Activated CD4-positive, CD25-positive, alpha-beta regulatory T cell treated with anti-CD3 and anti-CD28 coated beads, Interleukin-2, amount 50 U/mL, for 72 hours (primary cell): ENCODE results near the gene DHX57.
A peak's percentile ranks its signal among the peaks of the same experiment; 100 is the strongest.

Experiments used
- DNase-seq: peaks from one replicate; pipeline ENCODE4 v3.0.0; 2021

DHX57 gene

GRCh38 chr2:38875576-38876367, at the start of gene DHX57, which contains the start of gene MORN2:
Gene DHX57 (minus strand): TSS chr2:38875934. CDS start chr2:38868405, 7,529 bp downstream.
Gene MORN2 (plus strand): TSS chr2:38875976.
- peak; percentile 81 for DNase-seq

GRCh38 chr2:38922902-38923301, 47.2 kb upstream of the DHX57 start:
- no peak for DNase-seq

GRCh38 chr2:38922389-38922788, 46.7 kb upstream of the DHX57 start:
- no peak for DNase-seq

GRCh38 chr2:38912619-38913018, 36.9 kb upstream of the DHX57 start:
- DNase-seq: no peak

GRCh38 chr2:38911191-38911590, 35.5 kb upstream of the DHX57 start:
- DNase-seq: no peak

- no peak for DNase-seq
Measured at GRCh38 chr2:38909872-38910271, 34.1 kb upstream of the DHX57 start.

- no peak for DNase-seq
Measured at GRCh38 chr2:38907743-38908562, 32.2 kb upstream of the DHX57 start.

- no peak for DNase-seq
Measured at GRCh38 chr2:38907242-38907641, 31.5 kb upstream of the DHX57 start.

- no peak for DNase-seq
Measured at GRCh38 chr2:38905251-38905650, 29.5 kb upstream of the DHX57 start.

- DNase-seq: no peak
Measured at GRCh38 chr2:38900726-38901125, 25.0 kb upstream of the DHX57 start.

- DNase-seq: no peak
Measured at GRCh38 chr2:38898256-38898655, 22.5 kb upstream of the DHX57 start.

- DNase-seq: no peak
Measured at GRCh38 chr2:38892819-38893218, 17.1 kb upstream of the DHX57 start.

GRCh38 chr2:38889575-38889974, 13.8 kb upstream of the DHX57 start, which contains the start of gene ARHGEF33:
Gene ARHGEF33 (plus strand): TSS chr2:38889875. CDS start chr2:38919448, 29,573 bp downstream.
- no peak for DNase-seq

- DNase-seq: no peak
Measured at GRCh38 chr2:38889045-38889444, 13.3 kb upstream of the DHX57 start.

GRCh38 chr2:38887902-38888554, 12.3 kb upstream of the DHX57 start:
- no peak for DNase-seq

GRCh38 chr2:38887347-38887746, 11.6 kb upstream of the DHX57 start:
- DNase-seq: no peak

- no peak for DNase-seq
Measured at GRCh38 chr2:38886063-38886462, 10.3 kb upstream of the DHX57 start.

- no peak for DNase-seq
Measured at GRCh38 chr2:38876407-38876806, 673 bp upstream of the DHX57 start.

GRCh38 chr2:38875227-38875575, 533 bp downstream of the DHX57 start:
- DNase-seq: no peak

- DNase-seq: no peak
Measured at GRCh38 chr2:38873763-38874162, 2.0 kb downstream of the DHX57 start.

GRCh38 chr2:38871432-38871831, 4.3 kb downstream of the DHX57 start:
- no peak for DNase-seq

- no peak for DNase-seq
Measured at GRCh38 chr2:38866773-38867443, 8.8 kb downstream of the DHX57 start.
